Gastrocnemius medialis (tissue), 4 donors: ENCODE measurements around the gene IST1.

Experiments
- POLR2A ChIP-seq, 2 donors: fragments of 450-650 bp; IDR thresholded peaks; one replicate each; pipeline ENCODE4 v1.6.1; 2017; ENCODE audit warnings: antibody characterized with exemption in 2 of 2, mild to moderate bottlenecking in 2 of 2, moderate library complexity in 2 of 2
- TF ChIP-seq, protein P1 (sequence below), 5 experiments: fragments of 450-650 bp in 3 of 5; fragments of 200-600 bp in 2 of 5; sonication (generic) in 2 of 5; IDR thresholded peaks in 4 of 5; conservative IDR thresholded peaks in 1 of 5; 1 replicate in 4 of 5; 2 replicates in 1 of 5; pipeline ENCODE4 v1.5.1; 2016 to 2019; ENCODE audit warnings: antibody characterized with exemption in 5 of 5, mild to moderate bottlenecking in 3 of 5, moderate library complexity in 3 of 5

- TF ChIP-seq, protein P1, sequence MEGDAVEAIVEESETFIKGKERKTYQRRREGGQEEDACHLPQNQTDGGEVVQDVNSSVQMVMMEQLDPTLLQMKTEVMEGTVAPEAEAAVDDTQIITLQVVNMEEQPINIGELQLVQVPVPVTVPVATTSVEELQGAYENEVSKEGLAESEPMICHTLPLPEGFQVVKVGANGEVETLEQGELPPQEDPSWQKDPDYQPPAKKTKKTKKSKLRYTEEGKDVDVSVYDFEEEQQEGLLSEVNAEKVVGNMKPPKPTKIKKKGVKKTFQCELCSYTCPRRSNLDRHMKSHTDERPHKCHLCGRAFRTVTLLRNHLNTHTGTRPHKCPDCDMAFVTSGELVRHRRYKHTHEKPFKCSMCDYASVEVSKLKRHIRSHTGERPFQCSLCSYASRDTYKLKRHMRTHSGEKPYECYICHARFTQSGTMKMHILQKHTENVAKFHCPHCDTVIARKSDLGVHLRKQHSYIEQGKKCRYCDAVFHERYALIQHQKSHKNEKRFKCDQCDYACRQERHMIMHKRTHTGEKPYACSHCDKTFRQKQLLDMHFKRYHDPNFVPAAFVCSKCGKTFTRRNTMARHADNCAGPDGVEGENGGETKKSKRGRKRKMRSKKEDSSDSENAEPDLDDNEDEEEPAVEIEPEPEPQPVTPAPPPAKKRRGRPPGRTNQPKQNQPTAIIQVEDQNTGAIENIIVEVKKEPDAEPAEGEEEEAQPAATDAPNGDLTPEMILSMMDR (IDR thresholded peaks at IDR 0.05 in 4 of 5, conservative IDR thresholded peaks at IDR 0.05 in 1 of 5): no peak
- no peak for TF ChIP-seq POLR2A (IDR thresholded peaks at IDR 0.05)
Observed at GRCh38 chr16:71869089-71869488, 26.2 kb upstream of the IST1 start.
